K562 (cell line): ENCODE results near the gene TDRD12. TPM values are rescaled to one million over a fixed set of nuclear protein-coding genes. Genes with fewer than 3 reads are reported as not detected.

ENCODE experiments used
- ARID4B ChIP-seq: sonication (generic); formaldehyde crosslinking; IDR thresholded peaks from 2 replicates; pipeline ENCODE4 v1.8.0; 2022; ENCODE audit warnings: mild to moderate bottlenecking, missing genetic modification reagents
- CXXC5 ChIP-seq: fragments of 250-450 bp; sonication (Bioruptor Pico); IDR thresholded peaks from 2 replicates; pipeline ENCODE4 v1.8.0; 2022; ENCODE audit warnings: inconsistent platforms, mild to moderate bottlenecking, moderate library complexity
- GATAD2A ChIP-seq: fragments of 450-650 bp; IDR thresholded peaks from 2 replicates; pipeline ENCODE4 v1.6.1; 2017
- NFIX ChIP-seq: fragments of 250-450 bp; sonication (Bioruptor Pico); IDR thresholded peaks from 2 replicates; pipeline ENCODE4 v1.4.0; 2020; ENCODE audit warnings: low read depth, mild to moderate bottlenecking, moderate library complexity
- ZFP1 ChIP-seq: fragments of 450-650 bp; formaldehyde crosslinking; IDR thresholded peaks from 2 replicates; pipeline ENCODE4 v1.4.0; 2020; ENCODE audit warnings: mild to moderate bottlenecking, mixed read lengths
- polyA plus RNA-seq, 8 experiments: library from polyadenylated mRNA; depleted of rRNA in 4 of 8; stranded (reverse) in 5 of 8; unstranded in 3 of 8; fragments of >200 nt; fragmentation: Nextera tagmentation in 2 of 8; fragmentation: Illumina TruSeq in 1 of 8; extraction: Ambion mirVana in 2 of 8; extraction: Trizol in 1 of 8; gene quantifications; 2 replicates each; pipeline versions ENCODE4 v1.2.1 to v1.2.3, GENCODE V29; 2011 to 2014; ENCODE audit warnings: inconsistent platforms in 1 of 8, missing spikeins in 1 of 8
- total RNA-seq, 7 experiments: library from RNA; depleted of rRNA in 6 of 7; stranded (reverse); fragments of >200 nt in 6 of 7; fragmentation: Illumina TruSeq in 2 of 7; extraction: Trizol in 2 of 7; gene quantifications; 2 replicates each; pipeline versions ENCODE4 v1.2.1 to v1.2.3, GENCODE V29; 2011 to 2021; ENCODE audit warnings: low replicate concordance in 1 of 7
- TF ChIP-seq, protein P1 (sequence below): fragments of 450-650 bp; formaldehyde crosslinking; IDR thresholded peaks from 2 replicates; pipeline ENCODE4 v1.4.0; 2020; ENCODE audit warnings: mild to moderate bottlenecking
- TF ChIP-seq, protein P2 (sequence below): sonication (generic); formaldehyde crosslinking; IDR thresholded peaks from 2 replicates; pipeline ENCODE4 v1.8.1; 2023; ENCODE audit warnings: mild to moderate bottlenecking, missing genetic modification reagents
- TF ChIP-seq, protein P3 (sequence below): fragments of 450-650 bp; IDR thresholded peaks from 2 replicates; pipeline ENCODE4 v1.6.1; 2016; ENCODE audit warnings: mild to moderate bottlenecking, moderate library complexity

TDRD12 gene
- total and polyA plus RNA-seq, 9 of the 15 experiments (the other 6 are each of a cell fraction or from before 2014, with no cell fraction given), result 0.03 TPM; not detected in 8

DNA sequence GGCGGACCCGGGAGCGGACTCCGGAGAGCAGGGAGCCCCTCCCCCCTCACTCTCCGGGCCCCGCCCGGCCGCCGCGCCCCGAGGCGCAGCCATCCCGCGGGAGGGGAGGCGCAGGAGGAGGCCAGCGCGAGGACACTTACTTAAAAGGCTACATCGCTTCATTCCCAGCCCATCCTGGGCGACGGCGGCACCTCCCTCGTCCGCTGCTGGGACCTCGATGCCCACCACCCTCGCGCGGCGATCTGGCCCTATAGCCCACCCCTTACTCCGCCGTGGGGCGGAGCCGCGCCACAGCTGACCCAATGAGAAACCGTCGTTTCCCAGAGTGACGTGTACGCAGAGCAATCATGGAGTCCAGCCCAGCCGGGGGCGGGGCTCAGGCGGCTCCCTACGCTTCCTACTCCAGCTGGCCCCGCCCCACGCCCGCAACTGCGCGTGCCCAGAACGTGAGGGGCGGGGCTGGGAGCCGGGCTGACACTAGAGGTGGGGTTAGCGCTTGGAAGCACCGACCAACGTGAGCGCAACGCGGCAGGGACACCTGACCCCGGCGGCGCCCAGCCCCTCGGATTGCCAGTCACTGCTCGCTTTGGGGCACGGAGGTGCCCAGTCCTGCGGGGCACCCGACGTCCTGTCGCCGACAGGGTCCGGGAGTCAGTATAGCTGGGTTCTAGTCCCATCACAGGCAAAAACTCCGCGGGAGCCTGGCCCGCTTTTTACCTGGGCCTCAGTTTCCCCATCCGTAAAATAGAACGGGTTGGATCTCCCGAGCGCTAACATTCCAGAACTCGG is 44.4 kb upstream of the TDRD12 start, which contains the start of gene ANKRD27 (continued):
- TF ChIP-seq, protein P1, sequence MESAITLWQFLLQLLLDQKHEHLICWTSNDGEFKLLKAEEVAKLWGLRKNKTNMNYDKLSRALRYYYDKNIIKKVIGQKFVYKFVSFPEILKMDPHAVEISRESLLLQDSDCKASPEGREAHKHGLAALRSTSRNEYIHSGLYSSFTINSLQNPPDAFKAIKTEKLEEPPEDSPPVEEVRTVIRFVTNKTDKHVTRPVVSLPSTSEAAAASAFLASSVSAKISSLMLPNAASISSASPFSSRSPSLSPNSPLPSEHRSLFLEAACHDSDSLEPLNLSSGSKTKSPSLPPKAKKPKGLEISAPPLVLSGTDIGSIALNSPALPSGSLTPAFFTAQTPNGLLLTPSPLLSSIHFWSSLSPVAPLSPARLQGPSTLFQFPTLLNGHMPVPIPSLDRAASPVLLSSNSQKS, result no peak
- no peak for TF ChIP-seq ZFP1 (CRISPR knock-in tag)
- TF ChIP-seq, protein P2, sequence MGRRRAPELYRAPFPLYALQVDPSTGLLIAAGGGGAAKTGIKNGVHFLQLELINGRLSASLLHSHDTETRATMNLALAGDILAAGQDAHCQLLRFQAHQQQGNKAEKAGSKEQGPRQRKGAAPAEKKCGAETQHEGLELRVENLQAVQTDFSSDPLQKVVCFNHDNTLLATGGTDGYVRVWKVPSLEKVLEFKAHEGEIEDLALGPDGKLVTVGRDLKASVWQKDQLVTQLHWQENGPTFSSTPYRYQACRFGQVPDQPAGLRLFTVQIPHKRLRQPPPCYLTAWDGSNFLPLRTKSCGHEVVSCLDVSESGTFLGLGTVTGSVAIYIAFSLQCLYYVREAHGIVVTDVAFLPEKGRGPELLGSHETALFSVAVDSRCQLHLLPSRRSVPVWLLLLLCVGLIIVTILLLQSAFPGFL, result no peak
- peak; percentile 63; the same call in 1 of the 2 replicates for TF ChIP-seq ARID4B
- TF ChIP-seq NFIX, result no peak
- 0 out of 2 replicates have a peak, but pooled peaks have one; percentile 52 for TF ChIP-seq GATAD2A
- TF ChIP-seq, protein P3, sequence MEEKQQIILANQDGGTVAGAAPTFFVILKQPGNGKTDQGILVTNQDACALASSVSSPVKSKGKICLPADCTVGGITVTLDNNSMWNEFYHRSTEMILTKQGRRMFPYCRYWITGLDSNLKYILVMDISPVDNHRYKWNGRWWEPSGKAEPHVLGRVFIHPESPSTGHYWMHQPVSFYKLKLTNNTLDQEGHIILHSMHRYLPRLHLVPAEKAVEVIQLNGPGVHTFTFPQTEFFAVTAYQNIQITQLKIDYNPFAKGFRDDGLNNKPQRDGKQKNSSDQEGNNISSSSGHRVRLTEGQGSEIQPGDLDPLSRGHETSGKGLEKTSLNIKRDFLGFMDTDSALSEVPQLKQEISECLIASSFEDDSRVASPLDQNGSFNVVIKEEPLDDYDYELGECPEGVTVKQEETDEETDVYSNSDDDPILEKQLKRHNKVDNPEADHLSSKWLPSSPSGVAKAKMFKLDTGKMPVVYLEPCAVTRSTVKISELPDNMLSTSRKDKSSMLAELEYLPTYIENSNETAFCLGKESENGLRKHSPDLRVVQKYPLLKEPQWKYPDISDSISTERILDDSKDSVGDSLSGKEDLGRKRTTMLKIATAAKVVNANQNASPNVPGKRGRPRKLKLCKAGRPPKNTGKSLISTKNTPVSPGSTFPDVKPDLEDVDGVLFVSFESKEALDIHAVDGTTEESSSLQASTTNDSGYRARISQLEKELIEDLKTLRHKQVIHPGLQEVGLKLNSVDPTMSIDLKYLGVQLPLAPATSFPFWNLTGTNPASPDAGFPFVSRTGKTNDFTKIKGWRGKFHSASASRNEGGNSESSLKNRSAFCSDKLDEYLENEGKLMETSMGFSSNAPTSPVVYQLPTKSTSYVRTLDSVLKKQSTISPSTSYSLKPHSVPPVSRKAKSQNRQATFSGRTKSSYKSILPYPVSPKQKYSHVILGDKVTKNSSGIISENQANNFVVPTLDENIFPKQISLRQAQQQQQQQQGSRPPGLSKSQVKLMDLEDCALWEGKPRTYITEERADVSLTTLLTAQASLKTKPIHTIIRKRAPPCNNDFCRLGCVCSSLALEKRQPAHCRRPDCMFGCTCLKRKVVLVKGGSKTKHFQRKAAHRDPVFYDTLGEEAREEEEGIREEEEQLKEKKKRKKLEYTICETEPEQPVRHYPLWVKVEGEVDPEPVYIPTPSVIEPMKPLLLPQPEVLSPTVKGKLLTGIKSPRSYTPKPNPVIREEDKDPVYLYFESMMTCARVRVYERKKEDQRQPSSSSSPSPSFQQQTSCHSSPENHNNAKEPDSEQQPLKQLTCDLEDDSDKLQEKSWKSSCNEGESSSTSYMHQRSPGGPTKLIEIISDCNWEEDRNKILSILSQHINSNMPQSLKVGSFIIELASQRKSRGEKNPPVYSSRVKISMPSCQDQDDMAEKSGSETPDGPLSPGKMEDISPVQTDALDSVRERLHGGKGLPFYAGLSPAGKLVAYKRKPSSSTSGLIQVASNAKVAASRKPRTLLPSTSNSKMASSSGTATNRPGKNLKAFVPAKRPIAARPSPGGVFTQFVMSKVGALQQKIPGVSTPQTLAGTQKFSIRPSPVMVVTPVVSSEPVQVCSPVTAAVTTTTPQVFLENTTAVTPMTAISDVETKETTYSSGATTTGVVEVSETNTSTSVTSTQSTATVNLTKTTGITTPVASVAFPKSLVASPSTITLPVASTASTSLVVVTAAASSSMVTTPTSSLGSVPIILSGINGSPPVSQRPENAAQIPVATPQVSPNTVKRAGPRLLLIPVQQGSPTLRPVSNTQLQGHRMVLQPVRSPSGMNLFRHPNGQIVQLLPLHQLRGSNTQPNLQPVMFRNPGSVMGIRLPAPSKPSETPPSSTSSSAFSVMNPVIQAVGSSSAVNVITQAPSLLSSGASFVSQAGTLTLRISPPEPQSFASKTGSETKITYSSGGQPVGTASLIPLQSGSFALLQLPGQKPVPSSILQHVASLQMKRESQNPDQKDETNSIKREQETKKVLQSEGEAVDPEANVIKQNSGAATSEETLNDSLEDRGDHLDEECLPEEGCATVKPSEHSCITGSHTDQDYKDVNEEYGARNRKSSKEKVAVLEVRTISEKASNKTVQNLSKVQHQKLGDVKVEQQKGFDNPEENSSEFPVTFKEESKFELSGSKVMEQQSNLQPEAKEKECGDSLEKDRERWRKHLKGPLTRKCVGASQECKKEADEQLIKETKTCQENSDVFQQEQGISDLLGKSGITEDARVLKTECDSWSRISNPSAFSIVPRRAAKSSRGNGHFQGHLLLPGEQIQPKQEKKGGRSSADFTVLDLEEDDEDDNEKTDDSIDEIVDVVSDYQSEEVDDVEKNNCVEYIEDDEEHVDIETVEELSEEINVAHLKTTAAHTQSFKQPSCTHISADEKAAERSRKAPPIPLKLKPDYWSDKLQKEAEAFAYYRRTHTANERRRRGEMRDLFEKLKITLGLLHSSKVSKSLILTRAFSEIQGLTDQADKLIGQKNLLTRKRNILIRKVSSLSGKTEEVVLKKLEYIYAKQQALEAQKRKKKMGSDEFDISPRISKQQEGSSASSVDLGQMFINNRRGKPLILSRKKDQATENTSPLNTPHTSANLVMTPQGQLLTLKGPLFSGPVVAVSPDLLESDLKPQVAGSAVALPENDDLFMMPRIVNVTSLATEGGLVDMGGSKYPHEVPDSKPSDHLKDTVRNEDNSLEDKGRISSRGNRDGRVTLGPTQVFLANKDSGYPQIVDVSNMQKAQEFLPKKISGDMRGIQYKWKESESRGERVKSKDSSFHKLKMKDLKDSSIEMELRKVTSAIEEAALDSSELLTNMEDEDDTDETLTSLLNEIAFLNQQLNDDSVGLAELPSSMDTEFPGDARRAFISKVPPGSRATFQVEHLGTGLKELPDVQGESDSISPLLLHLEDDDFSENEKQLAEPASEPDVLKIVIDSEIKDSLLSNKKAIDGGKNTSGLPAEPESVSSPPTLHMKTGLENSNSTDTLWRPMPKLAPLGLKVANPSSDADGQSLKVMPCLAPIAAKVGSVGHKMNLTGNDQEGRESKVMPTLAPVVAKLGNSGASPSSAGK, result peak; percentile 81
- peak; percentile 83 for TF ChIP-seq CXXC5 (CRISPR knock-in tag)
